Stimulated activated CD8-positive, alpha-beta memory T cell treated with anti-CD3 and anti-CD28 coated beads, Interleukin-7, amount 100 ng/mL, for 24 hours (primary cell): ENCODE measurements around the gene NOS1AP.
"Not testable (repeated sequence)": the region's sequence is repeated elsewhere in the genome, so short reads cannot be mapped to it uniquely, and the experiment has no call there.

ENCODE experiments used
- DNase-seq: peaks from one replicate; pipeline ENCODE4 v3.0.0-alpha.2; 2020; ENCODE audit warnings: low read depth

Gene NOS1AP

DNA sequence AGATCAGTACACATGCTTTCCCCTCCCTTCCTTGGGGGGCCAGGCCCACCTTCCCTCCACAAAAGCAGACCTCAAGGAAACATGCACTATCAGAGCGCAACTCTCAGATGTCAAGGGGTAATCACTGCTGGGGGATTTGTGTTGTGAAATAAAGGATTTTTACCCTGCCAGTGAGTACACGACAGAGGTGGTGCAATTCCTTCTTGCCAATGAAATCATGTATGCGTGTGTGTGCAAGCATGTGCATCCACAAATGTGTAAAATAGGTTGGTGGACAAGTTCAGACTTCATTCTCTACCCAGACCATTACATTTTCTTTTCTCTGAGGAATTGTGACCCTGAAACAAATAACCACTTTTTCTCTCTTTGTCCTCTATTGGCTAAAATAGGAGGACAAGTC is 9.8 kb upstream of the NOS1AP start:
- DNase-seq = no peak

DNA sequence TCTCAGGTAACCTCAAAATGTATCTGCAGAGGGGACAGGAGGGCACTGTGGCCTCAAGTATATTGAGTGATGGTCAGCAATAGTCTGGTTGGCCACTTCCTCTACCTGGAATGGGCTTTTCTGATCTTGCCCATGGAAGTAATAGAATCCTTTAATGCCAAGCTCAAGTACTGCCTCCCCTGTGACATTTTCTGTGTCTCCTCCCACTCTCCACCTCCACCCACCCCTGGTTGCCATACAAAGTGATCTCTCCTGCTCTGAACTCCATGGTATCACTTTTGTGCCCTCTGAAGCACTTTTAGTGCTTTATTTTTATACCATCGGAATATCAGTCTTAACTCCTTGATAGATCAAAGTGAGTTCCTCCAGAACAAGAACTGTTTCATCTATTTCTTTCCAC is 9.2 kb upstream of the NOS1AP start:
- no peak for DNase-seq

DNA sequence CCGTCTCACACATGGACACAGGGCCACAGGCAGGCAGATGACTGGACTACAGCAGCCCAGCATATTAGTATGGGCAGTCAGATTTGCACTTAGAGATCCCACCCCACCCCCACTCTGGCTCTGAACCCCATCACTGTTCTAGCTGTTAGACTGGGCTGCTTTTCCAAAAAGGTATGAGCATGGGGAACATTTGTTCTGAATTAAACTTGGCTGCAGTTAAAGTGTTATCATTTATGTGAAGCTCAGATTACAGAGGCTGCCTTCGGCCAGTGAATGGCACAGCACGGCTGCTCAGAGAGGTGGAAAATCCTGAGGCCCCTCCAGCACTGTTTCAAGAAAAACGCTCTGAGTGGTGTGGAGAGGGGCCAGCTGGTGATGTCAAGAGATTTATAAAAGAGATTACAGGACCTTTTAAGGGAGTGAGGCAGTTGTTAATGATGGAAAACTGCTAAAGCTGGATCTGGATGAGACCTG is 6.9 kb upstream of the NOS1AP start:
- DNase-seq = no peak

DNA sequence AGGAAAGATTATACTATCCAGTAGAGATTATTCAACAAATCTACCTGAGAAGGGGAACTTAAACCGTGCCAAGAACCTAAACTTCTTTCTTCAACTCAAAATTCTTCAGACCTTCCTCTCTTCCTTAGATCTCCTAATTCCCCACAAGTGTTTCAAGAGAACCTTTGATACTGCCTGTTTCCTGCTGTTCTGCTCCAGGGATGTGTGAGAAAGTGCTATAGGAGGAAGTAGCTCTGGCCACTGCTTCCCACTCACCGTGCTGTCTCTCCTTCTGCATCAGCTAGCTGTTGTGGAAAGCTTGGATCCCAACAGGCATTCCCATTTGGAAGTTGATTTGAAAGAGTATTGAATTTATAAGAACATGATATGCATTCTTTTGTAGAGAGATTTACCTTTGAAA is 4.5 kb upstream of the NOS1AP start:
- no peak for DNase-seq

DNA sequence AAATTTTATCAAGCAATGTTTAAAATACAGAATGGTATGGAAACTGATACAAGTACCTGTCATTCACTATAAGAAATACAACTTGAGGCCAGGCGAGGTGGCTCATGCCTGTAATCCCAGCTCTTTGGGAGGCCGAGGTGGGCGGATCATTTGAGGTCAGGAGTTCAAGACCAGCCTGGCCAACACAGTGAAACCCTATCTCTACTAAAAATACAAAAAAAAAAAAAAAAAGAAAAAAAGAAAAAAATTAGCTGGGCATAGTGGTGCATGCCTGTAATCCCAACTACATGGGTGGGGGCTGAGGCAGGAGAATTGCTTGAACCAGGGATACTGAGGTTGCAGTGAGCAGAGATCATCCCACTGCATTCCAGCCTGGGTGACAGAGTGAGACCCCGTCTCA is 2.7 kb upstream of the NOS1AP start:
- not testable (repeated sequence) for DNase-seq

DNA sequence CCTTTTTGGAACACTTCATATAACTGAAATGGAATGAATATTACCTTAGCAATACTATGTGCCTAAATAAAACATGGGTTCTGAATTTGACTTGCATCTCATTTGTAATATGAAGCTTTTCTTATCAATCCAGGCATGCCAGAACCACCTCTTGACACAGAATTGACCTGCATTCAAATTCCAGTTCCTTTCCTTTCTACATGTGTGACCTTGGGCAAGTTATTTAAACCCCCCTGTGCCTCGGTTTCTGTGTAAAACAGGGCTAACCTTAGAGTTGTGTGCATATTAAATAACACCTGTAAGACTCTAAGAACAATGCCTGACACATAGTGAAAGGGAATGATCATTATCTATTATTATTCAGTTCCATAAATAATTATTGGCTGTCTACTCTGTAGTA is 2.0 kb upstream of the NOS1AP start:
- DNase-seq = no peak

DNA sequence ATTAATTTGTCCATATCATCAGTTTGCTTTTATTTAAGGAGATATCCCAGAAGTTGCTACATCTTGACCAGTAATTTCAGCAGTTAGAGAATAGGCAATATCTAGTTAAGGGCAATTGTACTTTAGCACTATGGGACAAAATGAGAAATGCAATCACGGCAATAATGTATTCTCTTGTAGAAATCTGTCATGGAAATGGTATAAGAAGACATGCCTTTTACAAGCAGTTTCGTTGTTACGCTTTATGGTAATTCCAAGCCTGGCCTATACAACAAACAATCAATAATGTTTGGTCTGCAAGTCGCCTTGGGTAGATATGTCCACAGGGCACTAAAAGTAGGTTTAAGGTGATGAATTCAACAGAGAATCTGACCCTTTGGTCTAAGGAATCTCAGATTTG is 1.2 kb upstream of the NOS1AP start:
- no peak for DNase-seq

DNA sequence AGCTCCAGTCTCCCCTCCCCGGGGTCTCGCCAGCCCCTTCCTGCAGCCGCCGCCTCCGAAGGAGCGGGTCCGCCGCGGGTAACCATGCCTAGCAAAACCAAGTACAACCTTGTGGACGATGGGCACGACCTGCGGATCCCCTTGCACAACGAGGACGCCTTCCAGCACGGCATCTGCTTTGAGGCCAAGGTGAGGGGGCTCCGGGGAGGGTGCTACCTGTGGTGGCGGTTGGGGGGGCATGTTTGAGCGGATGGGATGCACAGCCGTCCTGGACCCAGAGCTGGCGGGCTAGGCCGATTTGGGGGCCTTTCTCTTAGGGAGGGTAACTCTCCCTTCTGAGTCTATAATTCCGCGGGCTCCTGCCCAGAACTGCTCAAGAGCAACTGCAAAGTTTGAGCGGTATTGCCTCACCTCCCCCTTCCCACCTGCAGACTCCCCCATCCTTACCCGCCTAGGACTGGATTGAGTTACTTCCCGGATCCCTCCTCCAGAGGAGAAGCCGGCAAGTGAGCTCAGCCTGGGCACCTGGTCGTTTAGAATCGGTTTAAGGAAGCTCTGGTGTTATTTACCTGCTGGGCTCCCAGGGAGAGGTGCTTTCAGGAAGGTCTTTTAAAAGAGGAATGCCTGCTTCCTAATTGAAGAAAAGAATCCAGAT is 730 bp downstream of the NOS1AP start:
- no peak for DNase-seq

DNA sequence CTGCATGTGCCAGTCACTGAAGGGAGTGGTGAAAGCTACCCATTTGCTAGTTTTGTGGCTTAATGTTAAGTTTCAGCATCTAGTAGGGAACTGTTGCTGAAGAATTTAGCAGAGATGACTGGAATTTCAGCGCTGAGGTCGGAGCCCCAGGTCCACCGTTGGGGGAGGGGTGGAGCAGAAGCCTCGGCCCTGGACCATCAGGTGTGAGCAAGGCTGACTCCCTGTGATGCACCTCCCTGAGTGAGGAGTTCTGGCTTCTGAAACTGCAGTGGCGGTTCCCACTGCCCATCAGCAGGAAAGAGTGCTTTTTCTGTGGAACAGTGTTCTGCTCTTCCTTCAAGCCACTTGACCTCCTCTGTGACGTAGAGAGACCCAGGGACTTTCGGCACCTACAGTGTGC is 1.3 kb downstream of the NOS1AP start:
- no peak for DNase-seq

DNA sequence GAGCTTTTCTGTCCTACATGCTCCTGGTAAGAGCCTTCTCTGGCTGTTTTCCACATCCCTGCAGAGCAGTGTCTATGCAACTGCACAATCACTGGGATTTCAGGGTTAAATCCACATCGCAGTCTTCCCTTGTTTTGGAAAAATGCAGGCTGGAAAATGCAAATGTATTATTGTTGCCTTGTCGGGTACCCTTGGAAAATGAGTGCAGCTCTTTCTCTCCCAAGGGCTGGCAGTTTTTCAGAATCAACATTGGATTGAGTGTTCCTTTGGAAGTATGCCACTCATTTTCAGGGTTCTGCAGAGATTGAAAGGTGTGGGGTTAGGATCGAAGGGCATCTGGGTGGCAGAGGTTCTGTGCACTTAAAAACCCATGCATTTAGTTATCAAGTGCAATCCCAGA is 3.2 kb downstream of the NOS1AP start:
- no peak for DNase-seq

DNA sequence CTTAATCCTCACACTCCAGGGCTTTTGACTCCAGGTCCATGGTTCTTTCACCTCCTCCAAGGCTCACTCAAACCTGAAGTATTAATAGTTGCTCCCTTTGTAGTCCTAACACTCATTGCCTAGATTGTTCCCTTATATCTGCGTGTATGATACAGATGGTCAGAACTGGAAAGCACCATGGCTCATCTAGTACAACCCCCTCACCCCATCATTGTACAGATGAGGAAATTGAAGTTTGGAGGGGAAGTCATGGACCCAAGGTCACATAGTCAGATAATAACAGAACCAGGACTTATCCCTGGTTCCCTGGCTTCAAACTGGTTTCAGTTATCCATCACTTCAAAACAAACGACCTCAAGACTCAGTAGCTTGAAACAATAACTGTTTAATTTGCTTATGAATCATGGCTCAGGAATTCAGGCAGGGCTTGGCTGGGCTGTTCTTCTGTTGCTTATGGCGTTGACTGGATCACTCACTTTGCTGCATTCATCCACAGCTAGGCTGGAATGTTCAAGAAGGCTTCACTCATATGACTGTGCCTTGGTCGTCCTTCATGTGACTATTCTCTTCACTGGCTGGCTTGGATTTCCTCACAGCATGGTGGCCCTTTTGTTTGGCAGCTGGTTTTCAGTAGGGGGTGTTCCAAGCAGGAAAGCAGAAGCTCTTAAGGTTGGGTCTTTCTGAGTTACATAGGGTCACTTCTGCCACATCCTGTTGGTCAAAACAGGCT is 5.0 kb downstream of the NOS1AP start:
- DNase-seq = no peak

DNA sequence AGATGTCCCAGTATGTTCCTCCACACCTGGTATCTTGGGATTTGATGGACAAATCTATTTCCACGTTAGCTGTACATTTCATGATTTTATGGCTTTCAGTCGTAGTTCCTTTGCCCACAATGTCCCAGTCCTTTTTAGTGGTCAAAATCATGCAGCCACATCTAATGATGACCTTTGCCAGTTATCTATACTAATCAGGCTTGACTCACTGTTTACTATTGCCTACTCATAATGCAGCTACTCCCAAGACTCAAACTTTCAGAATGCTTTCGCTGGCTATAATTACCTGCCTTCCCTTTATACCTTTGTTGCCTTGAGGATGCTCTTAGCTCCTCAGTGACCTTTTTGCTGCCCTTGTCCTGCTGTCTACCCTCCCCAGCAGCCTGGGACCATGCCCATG is 6.4 kb downstream of the NOS1AP start:
- DNase-seq = no peak

DNA sequence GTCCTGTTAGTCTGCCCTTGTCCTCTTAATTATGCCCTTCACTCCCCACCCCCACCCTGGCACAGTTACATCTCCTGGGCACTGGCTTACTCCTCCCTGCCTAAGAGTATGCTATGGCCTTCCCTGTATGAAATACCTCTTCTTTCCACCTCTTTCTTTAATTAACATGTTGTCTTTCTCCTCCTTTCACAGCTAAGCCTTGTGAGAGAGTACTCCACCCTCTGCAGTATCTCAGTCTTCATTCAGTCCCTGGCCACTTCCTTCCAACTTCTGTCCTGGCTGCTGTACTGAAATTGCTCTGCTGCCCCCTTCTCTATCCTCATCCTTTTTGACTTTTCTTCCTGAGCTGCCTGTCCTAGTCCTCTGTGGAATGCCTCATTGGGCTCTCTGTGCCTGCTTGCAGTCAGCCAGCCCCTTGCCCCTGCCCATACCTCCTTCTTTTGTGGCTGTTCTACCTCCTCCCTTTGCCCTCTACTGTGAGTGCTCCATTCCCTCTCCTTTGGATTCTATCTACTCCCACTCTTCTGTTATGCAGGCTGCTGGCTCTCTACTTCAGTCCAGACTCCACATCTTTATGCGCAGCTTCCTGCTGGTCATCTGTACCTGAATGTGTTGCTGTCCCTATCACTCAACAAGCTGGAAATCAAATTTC is 8.3 kb downstream of the NOS1AP start:
- DNase-seq = no peak

DNA sequence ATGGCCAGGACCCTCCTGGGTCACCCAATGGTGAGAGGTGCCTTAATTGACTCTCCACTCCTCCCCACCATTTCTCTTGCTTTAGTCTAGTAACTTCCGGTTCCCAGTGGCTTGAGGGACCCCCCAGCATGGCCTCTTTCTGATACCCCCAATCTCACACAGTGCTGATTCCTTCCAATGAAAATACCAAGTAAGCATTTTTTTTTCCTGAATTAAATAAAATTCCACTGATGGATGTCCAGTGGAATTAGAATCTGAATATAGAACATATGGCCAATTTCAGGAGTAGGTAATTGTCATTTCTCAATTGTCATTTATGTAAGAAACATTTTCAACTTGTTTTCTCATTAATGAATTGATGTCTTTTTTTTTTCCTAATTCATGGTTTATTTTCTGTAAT is 9.5 kb downstream of the NOS1AP start:
- no peak for DNase-seq

DNA sequence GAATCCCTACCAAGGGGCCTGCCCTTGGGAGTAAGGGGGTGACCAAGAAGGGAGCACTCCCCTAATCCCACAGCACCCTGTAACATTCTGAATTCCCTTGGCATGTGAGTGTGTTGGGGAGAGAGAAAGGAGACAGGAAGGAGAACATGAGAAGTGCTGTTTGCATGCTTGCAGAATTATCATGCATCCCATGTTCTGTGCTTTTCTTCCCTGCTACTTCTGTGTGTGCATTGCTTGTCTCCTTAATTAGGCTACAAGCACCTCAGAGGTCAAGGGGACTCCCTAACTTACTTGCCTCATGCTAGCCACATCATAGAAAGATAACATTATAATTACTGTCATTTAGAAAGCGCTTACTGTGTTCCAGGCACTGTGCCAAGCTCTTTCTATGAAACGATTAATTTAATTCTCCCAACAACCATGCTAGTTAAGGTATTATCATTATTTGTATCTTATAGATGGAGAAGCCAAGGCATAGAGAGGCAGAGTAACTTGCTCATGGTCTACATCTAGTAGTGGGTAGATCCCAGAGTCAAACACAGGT is 11.1 kb downstream of the NOS1AP start:
- DNase-seq = no peak

DNA sequence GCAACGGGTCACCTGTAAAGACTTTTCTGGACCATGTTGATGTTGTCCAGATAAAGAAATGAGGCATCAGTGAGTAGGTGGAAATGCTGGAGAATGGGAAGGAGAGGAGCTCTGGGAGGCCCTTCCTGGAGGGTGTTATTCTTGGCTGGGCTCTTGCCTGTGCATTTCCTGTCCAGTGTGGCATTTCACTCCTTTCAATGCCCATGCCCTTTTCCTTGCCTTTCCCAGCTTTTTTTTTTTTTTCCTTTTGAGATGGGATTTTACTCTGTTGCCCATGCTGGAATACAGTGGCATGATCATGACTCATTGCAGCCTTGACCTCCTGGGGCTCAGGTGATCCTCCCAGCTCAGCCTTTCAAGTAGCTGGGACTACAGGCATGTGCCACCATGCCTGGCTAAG is 11.8 kb downstream of the NOS1AP start:
- no peak for DNase-seq

DNA sequence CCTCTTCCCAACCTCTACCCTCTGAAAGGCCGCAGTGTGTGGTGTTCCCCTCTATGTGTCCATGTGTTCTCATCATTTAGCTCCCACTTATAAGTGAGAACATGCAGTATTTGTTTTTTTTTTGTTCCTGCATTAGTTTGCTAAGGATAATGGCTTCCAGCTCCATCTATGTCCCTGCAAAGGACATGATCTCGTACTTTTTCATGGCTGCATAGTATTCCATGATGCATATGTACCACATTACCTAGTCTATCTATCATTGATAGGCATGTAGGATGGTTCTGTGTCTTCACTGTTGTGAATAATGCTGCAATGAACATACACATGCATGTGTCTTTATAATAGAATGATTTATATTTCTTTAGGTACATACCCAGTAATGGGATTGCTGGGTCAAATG is 12.6 kb downstream of the NOS1AP start:
- DNase-seq = not testable (repeated sequence)

DNA sequence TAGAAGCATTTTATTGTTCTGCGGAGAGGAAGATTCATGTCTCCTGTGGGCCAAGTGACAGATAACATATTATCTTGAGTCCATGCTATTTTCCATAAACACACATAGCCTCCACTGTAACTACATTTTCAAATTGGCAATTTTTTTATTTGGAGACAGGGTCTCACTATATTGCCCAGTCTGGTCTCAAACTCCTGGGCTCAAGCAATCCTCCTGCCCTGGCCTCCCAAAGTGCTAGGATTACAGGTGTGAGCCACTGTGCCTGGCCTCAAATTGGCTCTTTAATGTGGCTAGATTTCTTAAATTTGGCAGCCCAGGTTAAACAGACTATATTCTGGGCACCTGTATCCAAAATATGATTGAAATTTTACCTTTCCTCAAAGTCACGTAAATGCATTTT is 13.8 kb downstream of the NOS1AP start:
- DNase-seq = no peak

DNA sequence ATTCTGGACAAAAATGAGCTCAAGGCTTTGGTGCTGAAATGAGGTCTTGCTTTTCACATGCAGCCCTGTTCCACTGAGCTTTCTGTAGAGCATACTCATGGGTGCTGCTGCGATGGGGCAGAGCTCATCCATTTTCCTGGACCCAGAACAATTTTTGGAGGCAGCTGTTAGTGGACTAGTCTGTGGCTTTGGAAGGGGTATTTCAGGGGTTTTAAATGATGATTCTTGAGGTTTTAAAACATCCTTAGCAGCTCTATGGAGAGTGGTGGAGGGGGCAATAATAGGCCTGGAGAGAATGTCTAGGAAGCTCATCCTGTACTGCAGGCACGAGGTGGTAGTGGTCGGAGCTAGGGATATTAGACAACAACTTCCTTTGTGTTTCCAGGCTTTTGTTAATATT is 16.5 kb downstream of the NOS1AP start:
- DNase-seq = no peak

DNA sequence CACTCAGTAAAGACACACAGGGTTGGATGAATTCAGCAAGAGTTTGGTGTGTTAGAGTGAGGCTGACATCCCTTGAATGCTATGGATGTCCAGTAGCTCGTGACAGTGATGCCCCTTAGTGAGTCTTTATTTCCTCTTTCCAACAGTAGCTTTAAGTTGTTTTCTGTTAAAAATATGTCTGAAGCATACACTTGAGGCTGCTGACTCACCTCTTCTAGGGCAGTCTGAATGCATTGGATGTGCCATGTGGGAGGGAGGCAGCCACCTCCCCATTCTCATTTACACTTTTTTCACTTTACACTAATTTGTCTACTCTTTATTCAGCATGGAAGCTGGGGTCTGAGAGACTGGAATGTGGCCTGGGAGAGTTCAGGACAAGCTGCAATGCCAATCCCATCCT is 17.6 kb downstream of the NOS1AP start:
- DNase-seq = no peak

DNA sequence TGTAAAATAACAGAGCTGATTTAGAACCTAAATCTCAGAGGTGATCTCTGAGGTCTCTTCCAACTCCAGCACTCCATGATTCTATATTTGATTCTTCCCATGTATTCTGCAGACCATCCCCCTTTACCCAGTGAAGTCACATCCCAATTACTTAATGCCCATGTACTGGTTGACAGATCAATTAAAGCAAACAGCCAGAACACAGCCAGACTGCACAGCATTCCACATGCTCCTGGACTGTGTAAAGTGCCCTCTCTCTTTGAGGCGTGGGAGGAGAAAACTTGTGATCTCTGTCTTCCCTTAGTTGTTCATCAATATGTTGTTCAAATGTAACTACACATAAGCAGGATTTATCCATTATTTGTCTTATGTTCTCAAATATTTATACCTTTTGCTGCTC is 18.1 kb downstream of the NOS1AP start:
- no peak for DNase-seq

DNA sequence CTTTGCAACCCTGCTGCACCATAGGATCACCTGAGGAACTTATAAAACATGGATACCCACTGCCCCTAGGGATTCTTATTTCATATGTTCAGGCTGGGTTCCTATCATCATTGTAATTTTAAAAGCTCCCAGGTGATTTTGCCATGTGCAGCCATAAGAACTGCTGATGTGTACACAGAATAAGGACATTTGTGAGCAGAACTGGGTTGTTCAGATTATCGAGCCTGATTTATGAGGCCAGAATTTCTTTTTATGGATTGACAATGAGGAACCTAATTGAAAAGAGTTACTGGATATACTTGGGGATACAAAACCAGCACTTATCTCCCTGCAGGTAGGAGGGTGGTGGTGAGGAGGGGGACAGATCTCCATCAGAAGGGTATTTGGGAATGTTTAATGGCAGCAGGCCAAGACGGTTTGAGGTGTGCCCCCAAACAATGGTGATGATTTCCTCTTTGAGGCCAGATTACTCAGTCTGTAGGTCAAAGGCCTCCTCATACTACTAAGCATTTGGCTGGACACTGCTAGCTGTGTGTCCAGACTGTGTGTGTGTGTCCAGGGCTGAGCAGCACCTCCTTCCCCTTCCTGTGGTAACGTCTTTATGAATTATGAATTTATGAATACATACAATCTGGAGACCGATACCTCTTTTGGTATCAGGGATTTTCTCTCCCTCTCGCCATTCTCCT is 18.9 kb downstream of the NOS1AP start:
- no peak for DNase-seq

DNA sequence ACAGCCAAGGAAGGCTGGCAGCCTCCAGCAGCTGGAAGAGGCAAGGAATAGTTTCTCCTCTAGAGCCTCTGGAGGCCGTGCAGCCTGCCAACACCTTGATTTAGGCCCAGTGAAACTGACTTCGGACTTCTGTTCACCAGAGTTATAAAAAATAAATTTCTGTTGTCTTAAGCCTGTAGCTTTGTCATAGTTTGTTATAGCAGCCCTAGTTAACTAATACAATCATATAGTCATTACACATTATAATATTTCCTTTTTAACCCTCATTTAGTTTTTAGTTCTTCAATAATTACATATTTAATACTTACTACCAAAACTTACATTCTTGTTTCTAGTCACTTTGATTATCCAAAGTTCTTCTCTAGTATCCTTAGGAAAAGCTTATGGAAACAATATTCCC is 20.3 kb downstream of the NOS1AP start:
- DNase-seq = no peak
